Lung (tissue), 12 donors: ENCODE results near the gene TMEM174. TPM values are rescaled to one million over a fixed set of nuclear protein-coding genes. Genes with fewer than 3 reads are reported as not detected.

Source experiments
- ATAC-seq: fragments of 200-7000 bp; cut with Tn5 transposase; one replicate; pipeline ENCODE4 v1.9.1; 2020; ENCODE audit warnings: moderate number of reproducible peaks; ENCODE audit not compliant: insufficient read depth, low FRiP score
- DNase-seq, 3 donors: peaks; one replicate each; pipeline ENCODE4 v3.0.0-alpha.2; 2013 to 2017
- H3K27ac ChIP-seq, 2 donors: one replicate each; pipeline ENCODE4 v1.5.1; 2013; ENCODE audit warnings: mild to moderate bottlenecking in 2 of 2, moderate library complexity in 2 of 2, control low read depth in 1 of 2, inconsistent platforms in 1 of 2, low read depth in 1 of 2, low read length in 1 of 2
- H3K27me3 ChIP-seq, 3 donors: one replicate each; pipeline ENCODE4 v1.5.1; 2013; ENCODE audit warnings: low read length in 2 of 3; ENCODE audit not compliant: control insufficient read depth in 3 of 3, insufficient read depth in 3 of 3
- H3K36me3 ChIP-seq, 4 donors: one replicate each; pipeline ENCODE4 v1.5.1; 2013; ENCODE audit warnings: low read length in 4 of 4, mild to moderate bottlenecking in 1 of 4, moderate library complexity in 1 of 4; ENCODE audit not compliant: control insufficient read depth in 4 of 4, insufficient read depth in 4 of 4
- H3K4me1 ChIP-seq, 5 donors: one replicate each; pipeline ENCODE4 v1.5.1; 2013; ENCODE audit warnings: low read length in 5 of 5, mild to moderate bottlenecking in 2 of 5, moderate library complexity in 1 of 5; ENCODE audit not compliant: control insufficient read depth in 5 of 5, insufficient read depth in 5 of 5
- H3K4me3 ChIP-seq: one replicate; pipeline ENCODE4 v1.5.1; 2013; ENCODE audit warnings: mild to moderate bottlenecking, control low read depth, moderate library complexity
- H3K9ac ChIP-seq, 2 donors: one replicate each; pipeline ENCODE4 v1.5.1; 2013; ENCODE audit warnings: low read length in 2 of 2, control low read depth in 1 of 2; ENCODE audit not compliant: insufficient read depth in 1 of 2
- H3K9me3 ChIP-seq, 4 donors: one replicate each; pipeline ENCODE4 v1.5.1; 2013; ENCODE audit warnings: low read length in 3 of 4, mild to moderate bottlenecking in 1 of 4, moderate library complexity in 1 of 4; ENCODE audit not compliant: control insufficient read depth in 4 of 4, insufficient read depth in 3 of 4
- CTCF ChIP-seq: IDR thresholded peaks from 2 replicates; pipeline ENCODE4 v1.5.1; 2012; ENCODE audit warnings: mild to moderate bottlenecking; ENCODE audit errors: control extremely low read depth, extremely low read depth
- WGBS, 2 donors: extraction: QIAGEN DNeasy Blood & Tissue Kit; methylation state at CpG; one replicate each; pipeline ENCODE4 v1.1.7; 2013; 5-methylcytosine and 5-hydroxymethylcytosine counted together
- polyA plus RNA-seq, 2 donors: library from polyadenylated mRNA; stranded (reverse); fragments of 200-250 nt; gene quantifications; one replicate each; pipeline ENCODE4 v1.2.1, GENCODE V29; 2013
- total RNA-seq, 2 donors: library from RNA; depleted of rRNA in 1 of 2; stranded (reverse); fragments of >200 nt in 1 of 2; gene quantifications; one replicate each; pipeline ENCODE4 v1.2.1, GENCODE V29; 2014 to 2021
- donor health status: control.
- donor health status: control.
- donor health status: Bipolar disorder and iron deficiency.
- donor health status: healthy.
- donor health status: DM: yes; HTN: yes; CAD: no.

Gene TMEM174
- total and polyA plus RNA-seq, 4 donors = not detected

GRCh38 chr5:73221726-73222125 is 48.7 kb downstream of the TMEM174 start:
- no peak for TF ChIP-seq CTCF
- no peaks in the 10 kb centered on the region for H3K9me3 ChIP-seq
- peaks cover 5 to 83% (median 58%) of the 10 kb centered on the region in 3 donors for H3K27me3 ChIP-seq
- ATAC-seq (no peak), DNase-seq (no peak)
- H3K9ac ChIP-seq = no peak overlapping the region
- H3K4me1 ChIP-seq = no peaks in the 10 kb centered on the region
- no peak overlapping the region for H3K27ac ChIP-seq
- H3K4me3 ChIP-seq = no peak overlapping the region
- H3K36me3 ChIP-seq = no peaks in the 10 kb centered on the region

GRCh38 chr5:73222173-73222572 is 49.2 kb downstream of the TMEM174 start:
- 42 to 48% methylated on average over 4 of the region's 4 CpGs for WGBS, 2 donors
- TF ChIP-seq CTCF = no peak
- Histone ChIP-seq H3K4me3 (no peak overlapping the region), H3K9me3 (no peaks in the 10 kb centered on the region), H3K27me3 (peaks cover 5 to 81% (median 57%) of the 10 kb centered on the region in 3 donors), H3K27ac (no peak overlapping the region), H3K36me3 (no peaks in the 10 kb centered on the region), H3K4me1 (no peaks in the 10 kb centered on the region), H3K9ac (no peak overlapping the region)
- DNase-seq (no peak), ATAC-seq (no peak)

Other genes with a start within 250 kb of the TMEM174 start
- gene FCHO2, start 217.2 kb upstream of the TMEM174 start, total RNA-seq = 10 to 100 TPM; 48.9 to 60.9 TPM
- 10 to 100 TPM; 20.7 to 28.4 TPM for gene FCHO2, start 217.2 kb upstream of the TMEM174 start, polyA plus RNA-seq
- under 1 TPM; 0.34 to 0.86 TPM for gene TMEM171, start 52.6 kb upstream of the TMEM174 start, total RNA-seq
- under 1 TPM; 0.16 to 0.54 TPM for gene TMEM171, start 52.6 kb upstream of the TMEM174 start, polyA plus RNA-seq